MM.1S (cell line): ENCODE measurements around the gene CCL13.

ENCODE experiments used
- EZH2 ChIP-seq: fragments of 300-600 bp; sonication (generic); optimal IDR thresholded peaks from 2 replicates; pipeline ENCODE3; 2017; ENCODE audit warnings: low read depth, mild to moderate bottlenecking, antibody characterized with exemption, low read length, mixed read lengths
- EZH2phosphoT487 ChIP-seq: fragments of 300-600 bp; sonication (generic); IDR thresholded peaks from 2 replicates; pipeline ENCODE4 v1.6.1; 2018; ENCODE audit warnings: antibody characterized with exemption, low read length
- TF ChIP-seq, protein P1 (sequence below): fragments of 300-600 bp; sonication (generic); IDR thresholded peaks from 2 replicates; pipeline ENCODE4 v1.5.1; 2016; ENCODE audit warnings: antibody characterized with exemption, low read length, mixed read lengths

- TF ChIP-seq, protein P1, sequence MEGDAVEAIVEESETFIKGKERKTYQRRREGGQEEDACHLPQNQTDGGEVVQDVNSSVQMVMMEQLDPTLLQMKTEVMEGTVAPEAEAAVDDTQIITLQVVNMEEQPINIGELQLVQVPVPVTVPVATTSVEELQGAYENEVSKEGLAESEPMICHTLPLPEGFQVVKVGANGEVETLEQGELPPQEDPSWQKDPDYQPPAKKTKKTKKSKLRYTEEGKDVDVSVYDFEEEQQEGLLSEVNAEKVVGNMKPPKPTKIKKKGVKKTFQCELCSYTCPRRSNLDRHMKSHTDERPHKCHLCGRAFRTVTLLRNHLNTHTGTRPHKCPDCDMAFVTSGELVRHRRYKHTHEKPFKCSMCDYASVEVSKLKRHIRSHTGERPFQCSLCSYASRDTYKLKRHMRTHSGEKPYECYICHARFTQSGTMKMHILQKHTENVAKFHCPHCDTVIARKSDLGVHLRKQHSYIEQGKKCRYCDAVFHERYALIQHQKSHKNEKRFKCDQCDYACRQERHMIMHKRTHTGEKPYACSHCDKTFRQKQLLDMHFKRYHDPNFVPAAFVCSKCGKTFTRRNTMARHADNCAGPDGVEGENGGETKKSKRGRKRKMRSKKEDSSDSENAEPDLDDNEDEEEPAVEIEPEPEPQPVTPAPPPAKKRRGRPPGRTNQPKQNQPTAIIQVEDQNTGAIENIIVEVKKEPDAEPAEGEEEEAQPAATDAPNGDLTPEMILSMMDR: peak; percentile 42
- TF ChIP-seq EZH2 (no peak), EZH2phosphoT487 (no peak)
Measured at GRCh38 chr17:34318474-34318873, 37.8 kb upstream of the CCL13 start.
